ENCODE measurements around the gene EXOSC7.
"Not testable (repeated sequence)": the region's sequence is repeated elsewhere in the genome, so short reads cannot be mapped to it uniquely, and the experiment has no call there.

Gene EXOSC7

GRCh38 chr3:44976002-44976815 lies at the start of gene EXOSC7, which contains the start of gene ZDHHC3:
Gene EXOSC7, plus strand, starts transcription at chr3:44976244. Its CDS starts 34 bp downstream, at chr3:44976278.
Gene ZDHHC3, minus strand, starts transcription at chr3:44976174. Its CDS starts 16,738 bp downstream, at chr3:44959436.
- peak; percentile 65 to 83 (median 71) for DNase-seq (ENCODE audit: low read depth in 2 of 3, low spot score in 1 of 3)

GRCh38 chr3:44926921-44927320 lies 49.1 kb upstream of the EXOSC7 start:
- DNase-seq (ENCODE audit: low read depth in 2 of 3, low spot score in 1 of 3) = no peak

- DNase-seq (ENCODE audit: low read depth in 2 of 3, low spot score in 1 of 3) = no peak
These were observed 48.7 kb upstream of the EXOSC7 start for GRCh38 chr3:44927371-44927770.

- DNase-seq (ENCODE audit: low read depth in 2 of 3, low spot score in 1 of 3) = no peak
These were observed 46.3 kb upstream of the EXOSC7 start for GRCh38 chr3:44929782-44930181.

- no peak for DNase-seq (ENCODE audit: low read depth in 2 of 3, low spot score in 1 of 3)
These were observed 45.1 kb upstream of the EXOSC7 start for GRCh38 chr3:44930911-44931310.

DNA sequence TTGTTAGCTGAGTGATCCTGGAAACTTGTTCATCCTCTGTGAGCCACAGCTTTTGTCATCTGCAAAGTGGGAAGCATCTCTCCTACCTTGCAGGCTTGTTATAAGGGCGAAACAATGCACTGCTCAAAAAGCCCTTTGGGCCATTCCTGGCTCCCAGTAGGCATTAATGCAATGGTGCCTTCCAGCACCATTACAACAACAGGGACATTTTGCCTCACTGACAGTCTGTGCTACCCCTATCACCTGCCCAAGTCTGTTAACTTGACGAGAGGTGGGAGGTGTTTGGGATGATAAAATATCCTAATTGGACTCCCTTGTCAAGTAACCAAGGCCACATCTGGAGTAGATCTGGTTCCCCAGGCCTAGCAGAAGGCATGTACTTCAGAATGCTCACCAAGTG lies 44.3 kb upstream of the EXOSC7 start:
- no peak for DNase-seq (ENCODE audit: low read depth in 2 of 3, low spot score in 1 of 3)

DNA sequence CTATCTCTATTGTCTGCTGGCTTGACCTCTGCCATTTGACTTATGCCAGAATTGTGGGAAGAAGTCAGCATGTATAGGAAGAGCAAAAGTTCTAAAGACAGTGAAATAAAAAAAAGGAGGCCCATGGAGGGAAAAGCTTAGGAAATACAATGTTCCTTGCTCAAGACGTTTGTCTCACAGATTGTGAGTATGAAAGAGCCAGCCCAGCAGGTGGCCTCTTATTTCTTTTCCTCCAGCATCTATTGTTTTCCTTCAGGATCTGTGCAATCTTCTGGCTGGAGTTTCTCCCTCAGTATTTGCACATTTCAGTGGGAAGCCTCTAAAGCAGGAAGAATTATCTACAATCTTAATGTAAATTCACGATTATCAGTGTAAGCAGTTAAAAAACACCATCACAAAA lies 43.8 kb upstream of the EXOSC7 start:
- DNase-seq (ENCODE audit: low read depth in 2 of 3, low spot score in 1 of 3) = no peak

DNA sequence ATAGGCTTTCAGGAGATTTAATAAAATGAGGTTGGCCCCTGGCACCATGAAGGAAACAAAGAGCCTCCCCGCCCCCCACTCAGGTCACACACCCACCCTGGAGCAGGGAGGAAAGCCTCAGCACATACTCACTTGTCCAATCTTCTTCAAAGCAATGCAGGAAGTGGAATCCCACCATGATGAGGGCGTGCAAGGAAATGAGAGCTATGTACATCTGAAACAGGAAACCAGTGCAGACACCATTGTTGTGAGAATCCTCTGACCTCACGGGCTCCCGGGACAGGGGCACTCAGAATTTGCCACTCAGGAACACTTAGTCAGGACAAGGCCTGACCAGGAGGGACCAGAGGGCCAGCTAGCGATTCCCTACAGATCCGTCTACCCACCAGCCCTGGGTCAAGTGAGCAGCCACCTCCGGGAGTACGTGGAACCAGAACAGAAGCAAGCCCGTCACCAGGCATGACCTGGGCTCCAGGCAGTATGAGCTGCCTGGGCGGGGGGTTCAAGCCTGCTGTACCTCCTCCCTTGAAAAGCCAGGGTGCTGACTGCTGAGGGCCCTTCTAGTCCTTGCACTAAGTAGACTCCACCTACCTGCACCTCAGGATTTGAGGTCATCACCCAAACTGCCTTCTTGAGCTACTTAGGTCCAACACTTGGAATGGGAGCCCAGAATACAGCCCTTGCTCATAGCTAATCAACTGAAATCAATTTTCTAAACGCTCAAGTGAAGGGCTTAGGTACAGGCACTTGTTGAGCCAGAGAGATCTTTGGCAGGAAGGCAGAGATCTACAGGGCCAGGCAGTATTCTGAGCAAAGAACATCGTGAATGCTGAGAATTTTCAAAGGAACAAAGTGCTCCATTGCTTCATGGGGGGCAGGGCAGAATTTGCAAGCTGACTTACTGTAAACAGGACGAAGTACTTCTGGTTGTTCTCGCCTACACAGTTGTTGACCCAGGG lies 42.8 kb upstream of the EXOSC7 start:
- DNase-seq (ENCODE audit: low read depth in 2 of 3, low spot score in 1 of 3) = no peak

- DNase-seq (ENCODE audit: low read depth in 2 of 3, low spot score in 1 of 3) = no peak
These were observed 36.4 kb upstream of the EXOSC7 start for GRCh38 chr3:44939581-44940036.

DNA sequence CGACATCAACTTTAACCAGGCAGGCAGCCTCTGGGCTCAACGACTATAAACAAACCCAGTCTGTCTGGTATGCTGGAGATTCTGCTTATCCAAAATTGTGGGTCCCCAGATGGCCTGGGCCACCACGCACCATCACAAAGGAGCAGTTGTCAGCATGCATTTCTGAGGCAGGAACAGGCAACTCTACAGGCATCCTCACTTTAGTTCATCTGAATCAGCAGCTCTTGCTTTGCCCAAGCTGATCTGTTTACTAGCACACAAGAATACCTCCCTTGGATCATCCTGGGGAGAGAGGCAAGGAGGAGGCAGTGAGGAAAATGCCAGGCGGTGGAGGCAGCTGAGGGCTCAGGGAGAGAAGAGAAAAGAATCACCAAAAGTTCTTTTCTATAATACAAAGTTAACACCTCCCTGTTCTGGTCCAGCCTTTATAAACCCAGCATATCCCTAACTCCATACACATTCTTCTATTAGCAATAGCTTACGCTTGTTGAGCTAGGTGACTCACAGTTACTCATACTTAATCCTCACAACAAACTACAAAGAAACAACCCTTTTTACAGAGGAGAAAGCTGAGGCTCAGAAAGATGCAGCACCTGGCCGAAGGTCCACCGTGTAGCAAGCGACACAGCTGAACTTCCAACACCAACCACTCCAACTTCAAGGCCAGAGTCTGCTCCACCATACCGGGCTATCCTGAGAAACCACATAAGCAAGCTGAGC lies 33.7 kb upstream of the EXOSC7 start:
- no peak for DNase-seq (ENCODE audit: low read depth in 2 of 3, low spot score in 1 of 3)

DNA sequence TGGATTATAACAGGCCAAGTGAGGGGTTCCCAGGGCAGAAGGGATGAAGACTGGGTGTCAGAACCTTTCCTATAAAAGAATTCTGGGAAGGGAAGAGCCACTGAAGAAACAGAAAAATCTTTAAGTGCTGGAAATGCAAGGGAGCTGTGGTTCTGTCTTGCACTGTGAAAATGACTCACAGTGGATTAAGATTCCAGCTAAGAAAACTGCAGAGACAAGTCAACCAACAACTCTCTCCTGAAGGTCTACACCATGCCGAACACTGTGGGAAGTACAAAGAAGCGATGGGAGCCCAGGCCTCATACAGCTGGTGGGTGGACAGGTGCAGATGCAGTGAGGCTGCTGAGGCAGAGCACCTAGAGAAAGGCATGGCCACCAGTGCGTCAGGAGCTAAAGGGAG lies 27.8 kb upstream of the EXOSC7 start:
- DNase-seq (ENCODE audit: low read depth in 2 of 3, low spot score in 1 of 3) = no peak

DNA sequence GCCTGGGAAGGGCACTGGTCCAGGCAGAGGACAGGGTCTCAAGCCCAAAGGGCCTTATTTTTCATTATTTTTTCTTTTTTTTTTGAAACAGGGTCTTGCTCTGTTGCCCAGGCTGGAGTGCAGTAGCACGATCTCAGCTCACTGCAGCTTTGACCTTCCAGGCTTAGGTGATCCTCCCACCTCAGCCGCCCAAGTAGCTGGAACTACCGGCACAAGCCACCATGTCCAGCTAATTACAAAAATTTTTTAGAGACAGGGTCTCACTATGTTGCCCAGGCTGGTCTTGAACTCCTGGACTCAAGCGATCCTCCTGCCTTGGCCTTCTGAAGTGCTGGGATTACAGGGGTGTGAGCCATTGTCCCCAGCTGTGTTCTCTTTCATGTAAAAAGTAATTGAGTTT lies 26.3 kb upstream of the EXOSC7 start:
- DNase-seq (ENCODE audit: low read depth in 2 of 3, low spot score in 1 of 3) = not testable (repeated sequence)

GRCh38 chr3:44950275-44950734 lies 25.7 kb upstream of the EXOSC7 start:
- no peak for DNase-seq (ENCODE audit: low read depth in 2 of 3, low spot score in 1 of 3)

- DNase-seq (ENCODE audit: low read depth in 2 of 3, low spot score in 1 of 3) = no peak
These were observed 23.4 kb upstream of the EXOSC7 start for GRCh38 chr3:44952689-44953088.

- DNase-seq (ENCODE audit: low read depth in 2 of 3, low spot score in 1 of 3) = no peak
These were observed 21.7 kb upstream of the EXOSC7 start for GRCh38 chr3:44954304-44954703.

DNA sequence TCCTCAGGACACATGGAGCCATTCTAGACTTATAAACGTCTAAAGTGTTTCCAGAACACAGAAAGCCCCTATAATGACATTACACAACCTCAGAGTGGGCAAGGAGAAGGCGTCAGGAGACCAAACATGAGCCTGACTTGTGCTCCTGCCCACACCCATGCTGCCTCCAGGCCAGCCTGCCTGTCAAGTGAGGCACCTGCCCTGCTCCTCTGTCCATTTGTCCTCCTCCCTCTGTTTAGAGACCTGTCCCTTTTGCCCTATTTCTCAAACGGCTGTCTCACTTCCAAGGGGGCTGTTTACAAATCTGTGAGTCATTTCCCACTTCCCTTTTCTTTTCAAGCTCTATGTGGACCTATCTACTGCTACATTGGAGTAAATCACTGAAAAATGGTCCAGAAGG lies 21.1 kb upstream of the EXOSC7 start:
- no peak for DNase-seq (ENCODE audit: low read depth in 2 of 3, low spot score in 1 of 3)

DNA sequence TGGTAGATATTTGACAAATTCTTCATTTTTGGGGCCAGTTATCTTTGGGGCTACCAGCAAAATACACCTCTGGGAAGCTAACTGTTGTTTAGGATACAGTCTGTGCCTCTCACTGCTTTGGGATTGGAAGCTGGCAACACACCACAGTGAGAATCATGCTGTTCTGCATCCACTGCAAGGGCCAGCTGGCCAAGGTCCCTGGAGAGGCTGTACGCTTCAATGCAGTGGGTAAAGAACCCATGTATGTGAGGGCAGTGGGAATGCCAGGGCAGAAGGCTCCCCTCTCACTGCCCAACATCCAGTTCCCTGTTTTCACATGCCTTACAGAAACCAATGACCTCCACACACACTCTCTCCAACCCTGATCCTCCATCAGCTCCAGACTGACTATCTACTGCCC lies 20.1 kb upstream of the EXOSC7 start:
- DNase-seq (ENCODE audit: low read depth in 2 of 3, low spot score in 1 of 3) = no peak

DNA sequence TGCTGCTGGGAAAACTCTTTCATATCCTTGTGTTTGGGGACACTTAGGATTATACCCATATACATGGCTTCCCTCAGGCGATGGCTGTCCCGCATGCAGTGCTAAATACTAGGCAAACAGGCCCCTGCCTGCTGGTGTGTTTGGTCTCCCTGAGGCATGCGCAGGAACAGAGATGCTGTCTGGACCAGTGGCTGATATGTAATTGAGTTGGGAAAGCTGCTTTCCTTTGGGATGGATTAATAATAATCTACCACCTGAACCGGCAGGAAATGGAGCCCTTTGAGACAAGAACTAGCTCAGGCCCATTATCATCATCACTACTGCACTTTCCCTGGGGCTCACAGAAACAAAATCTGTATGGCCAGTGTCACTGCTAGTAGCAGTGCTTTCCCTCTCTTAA lies 18.1 kb upstream of the EXOSC7 start:
- no peak for DNase-seq (ENCODE audit: low read depth in 2 of 3, low spot score in 1 of 3)

DNA sequence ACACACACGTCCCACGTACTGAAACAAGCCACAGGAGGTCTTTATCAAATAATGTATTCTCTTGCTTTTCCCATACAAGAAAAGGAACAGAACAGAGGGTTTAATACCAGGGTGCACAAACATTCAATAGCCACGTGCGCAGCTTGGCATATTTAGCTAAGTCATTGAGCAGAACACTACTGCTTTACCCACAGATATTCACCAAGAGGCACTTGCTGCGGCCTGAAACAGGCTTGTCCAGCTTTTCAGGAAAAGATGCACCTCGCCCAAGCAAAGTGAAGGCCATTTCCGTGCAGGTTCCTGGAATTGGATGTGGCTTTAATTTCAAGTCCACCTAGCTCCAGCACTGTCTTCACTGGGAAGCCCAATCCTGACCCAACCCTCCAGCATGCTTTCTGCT lies 17.7 kb upstream of the EXOSC7 start:
- DNase-seq (ENCODE audit: low read depth in 2 of 3, low spot score in 1 of 3) = no peak

DNA sequence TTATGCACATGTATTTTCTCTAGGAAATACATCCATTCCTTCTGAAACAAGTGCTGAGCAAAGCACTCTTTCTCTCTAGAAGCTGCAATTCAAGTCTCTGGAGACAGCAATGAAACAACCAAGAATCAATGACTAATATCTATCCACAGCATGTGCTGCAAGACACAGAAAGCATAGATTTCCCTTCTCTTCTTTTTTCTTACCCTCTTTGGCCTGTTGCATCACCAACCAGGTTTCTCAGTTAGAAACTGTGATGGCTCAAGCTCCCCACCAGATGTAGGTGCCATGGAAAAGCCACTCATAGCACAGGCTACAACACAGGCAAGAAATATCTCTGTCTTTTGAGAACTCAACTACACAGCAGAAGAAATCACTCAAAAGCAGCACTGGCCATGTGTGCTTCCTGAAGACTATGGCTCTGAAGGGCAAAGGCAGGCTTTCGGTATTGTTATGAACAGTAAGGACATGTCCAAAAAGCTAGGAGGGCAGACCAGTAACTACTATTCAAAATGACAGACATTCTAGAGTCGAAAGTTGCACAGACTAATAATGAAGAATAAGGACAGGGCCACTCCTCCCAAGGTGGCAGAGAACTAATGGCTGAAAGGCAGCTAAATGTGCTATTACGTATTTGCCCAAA lies 15.5 kb upstream of the EXOSC7 start:
- DNase-seq (ENCODE audit: low read depth in 2 of 3, low spot score in 1 of 3) = no peak

DNA sequence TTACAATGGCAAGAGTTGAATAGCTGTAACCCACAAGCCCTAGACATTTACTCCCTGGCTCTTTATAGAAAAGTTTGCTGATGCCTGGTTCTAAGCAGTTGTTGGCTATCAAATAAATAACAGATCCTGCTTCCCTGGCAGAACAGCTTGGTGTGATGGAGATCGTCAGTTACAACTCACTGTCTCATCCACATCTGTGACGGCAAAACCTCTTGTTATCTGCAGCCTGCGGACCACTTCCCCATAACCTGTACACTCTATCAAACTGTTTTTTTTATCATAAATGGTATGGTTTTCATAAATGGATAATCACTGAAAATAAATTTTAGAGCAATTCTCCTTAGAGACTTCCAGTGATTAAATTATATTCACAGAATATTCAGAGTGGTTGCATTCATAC lies 14.2 kb upstream of the EXOSC7 start:
- no peak for DNase-seq (ENCODE audit: low read depth in 2 of 3, low spot score in 1 of 3)
